Measurements from ENCODE around the gene RAD9A. TPM values are rescaled to one million over a fixed set of nuclear protein-coding genes. Genes with fewer than 3 reads are reported as not detected.

The RAD9A gene
- total RNA-seq, 1 experiment from 2014 or later = 26.9 TPM

DNA sequence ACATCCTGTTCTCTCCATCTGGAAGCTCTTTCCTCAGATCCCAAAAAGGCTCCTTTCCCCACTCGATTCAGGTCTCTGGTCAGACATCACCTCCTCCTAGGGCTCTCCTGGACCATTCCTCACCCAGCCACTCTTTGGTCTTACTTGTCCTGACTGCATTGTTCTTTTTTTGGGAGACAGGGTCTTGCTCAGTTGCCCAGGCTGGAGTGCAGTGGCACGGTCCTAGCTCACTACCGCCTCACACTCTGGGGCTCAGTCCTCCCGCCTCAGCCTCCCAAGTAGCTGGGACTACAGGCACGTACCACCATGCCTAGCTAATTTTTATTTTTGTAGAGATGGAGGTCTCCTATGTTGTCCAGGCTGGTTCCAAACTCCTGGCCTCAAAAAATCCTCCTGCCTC lies 53.7 kb downstream of the RAD9A start:
- intact Hi-C loops (cut with micrococcal nuclease; ENCODE audit: unreplicated experiment) = no loop called here
- Mint-ChIP-seq H3K36me3 (ENCODE audit: insufficient read depth, unreplicated experiment) (peaks cover 35% of the 10 kb centered on the region), H3K4me3 (ENCODE audit: low read depth, unreplicated experiment) (peak overlapping the region; percentile 84), H3K27ac (ENCODE audit: unreplicated experiment) (peak overlapping the region; percentile 40), H3K27me3 (ENCODE audit: unreplicated experiment) (no peaks in the 10 kb centered on the region), H3K9me3 (ENCODE audit: low read depth, unreplicated experiment) (no peaks in the 10 kb centered on the region), H3K4me1 (ENCODE audit: low read depth, unreplicated experiment) (peaks cover 11% of the 10 kb centered on the region)
- DNase-seq = no peak
- CTCF ChIA-PET = no interaction called here
- no TSS peak for BruUV-seq (replicated peaks)
- TF ChIP-seq, protein P1, sequence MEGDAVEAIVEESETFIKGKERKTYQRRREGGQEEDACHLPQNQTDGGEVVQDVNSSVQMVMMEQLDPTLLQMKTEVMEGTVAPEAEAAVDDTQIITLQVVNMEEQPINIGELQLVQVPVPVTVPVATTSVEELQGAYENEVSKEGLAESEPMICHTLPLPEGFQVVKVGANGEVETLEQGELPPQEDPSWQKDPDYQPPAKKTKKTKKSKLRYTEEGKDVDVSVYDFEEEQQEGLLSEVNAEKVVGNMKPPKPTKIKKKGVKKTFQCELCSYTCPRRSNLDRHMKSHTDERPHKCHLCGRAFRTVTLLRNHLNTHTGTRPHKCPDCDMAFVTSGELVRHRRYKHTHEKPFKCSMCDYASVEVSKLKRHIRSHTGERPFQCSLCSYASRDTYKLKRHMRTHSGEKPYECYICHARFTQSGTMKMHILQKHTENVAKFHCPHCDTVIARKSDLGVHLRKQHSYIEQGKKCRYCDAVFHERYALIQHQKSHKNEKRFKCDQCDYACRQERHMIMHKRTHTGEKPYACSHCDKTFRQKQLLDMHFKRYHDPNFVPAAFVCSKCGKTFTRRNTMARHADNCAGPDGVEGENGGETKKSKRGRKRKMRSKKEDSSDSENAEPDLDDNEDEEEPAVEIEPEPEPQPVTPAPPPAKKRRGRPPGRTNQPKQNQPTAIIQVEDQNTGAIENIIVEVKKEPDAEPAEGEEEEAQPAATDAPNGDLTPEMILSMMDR (IDR thresholded peaks at IDR 0.05; ENCODE audit: unreplicated experiment) = no peak

Other genes with a start within 250 kb of the RAD9A start
- gene GRK2, start 125.5 kb upstream of the RAD9A start, total RNA-seq (2022) = 69.8 and 71.3 TPM in 2 replicates
- 50.8 and 58.5 TPM in 2 replicates for gene ANKRD13D, start 102.7 kb upstream of the RAD9A start, total RNA-seq (2022)
- 73.0 and 84.3 TPM in 2 replicates for gene SSH3, start 88.5 kb upstream of the RAD9A start, total RNA-seq (2022)
- 95.1 and 119 TPM in 2 replicates for gene POLD4, start 38.4 kb upstream of the RAD9A start, total RNA-seq (2022)
- gene CLCF1, start 18.4 kb upstream of the RAD9A start, total RNA-seq (2022) = 7.1 and 7.5 TPM in 2 replicates
- gene PPP1CA, start 9.9 kb downstream of the RAD9A start, total RNA-seq (2022) = 179 and 180 TPM in 2 replicates
- not detected in 2 replicates for gene TBC1D10C, start 12.1 kb downstream of the RAD9A start, total RNA-seq (2022)
- gene CARNS1, start 23.7 kb downstream of the RAD9A start, total RNA-seq (2022) = 0.10 TPM in 1 of 2 replicates, not detected in the other
- gene RPS6KB2, start 36.5 kb downstream of the RAD9A start, total RNA-seq (2022) = 44.3 and 47.5 TPM in 2 replicates
- 0.51 and 1.3 TPM in 2 replicates for gene PTPRCAP, start 45.7 kb downstream of the RAD9A start, total RNA-seq (2022)
- 103 and 116 TPM in 2 replicates for gene CORO1B, start 51.5 kb downstream of the RAD9A start, total RNA-seq (2022)
- gene GPR152, start 60.7 kb downstream of the RAD9A start, total RNA-seq (2022) = not detected in 2 replicates
- 24.8 and 25.4 TPM in 2 replicates for gene CABP4, start 63.4 kb downstream of the RAD9A start, total RNA-seq (2022)
- 31.9 and 33.2 TPM in 2 replicates for gene TMEM134, start 77.3 kb downstream of the RAD9A start, total RNA-seq (2022)
- gene AIP, start 91.0 kb downstream of the RAD9A start, total RNA-seq (2022) = 44.0 and 48.4 TPM in 2 replicates
- gene PITPNM1, start 113.4 kb downstream of the RAD9A start, total RNA-seq (2022) = 70.5 and 84.1 TPM in 2 replicates
- gene CDK2AP2, start 116.2 kb downstream of the RAD9A start, total RNA-seq (2022) = 59.7 and 64.7 TPM in 2 replicates
- not detected in 2 replicates for gene CABP2, start 131.5 kb downstream of the RAD9A start, total RNA-seq (2022)
- gene GSTP1, start 191.8 kb downstream of the RAD9A start, total RNA-seq (2022) = 777 and 838 TPM in 2 replicates
- gene NDUFV1, start 214.9 kb downstream of the RAD9A start, total RNA-seq (2022) = 216 and 233 TPM in 2 replicates
- gene NUDT8, start 238.0 kb downstream of the RAD9A start, total RNA-seq (2022) = 9.7 and 12.7 TPM in 2 replicates
- gene TBX10, start 247.8 kb downstream of the RAD9A start, total RNA-seq (2022) = not detected in 2 replicates